ENCODE measurements around the gene ST3GAL3.

Gene ST3GAL3

GRCh38 chr1:43938383-43938782, 231.0 kb downstream of the ST3GAL3 start:
- peaks cover 37% of the 10 kb centered on the region for H3K4me1 ChIP-seq (ENCODE audit: control insufficient read depth, insufficient read depth, low read depth, low read length)
- no peaks in the 10 kb centered on the region for H3K9me3 ChIP-seq (ENCODE audit: control insufficient read depth, low read length)
- H4K8ac ChIP-seq (ENCODE audit: low read length), result no peak overlapping the region
- H3K9ac ChIP-seq (ENCODE audit: low read length), result no peak overlapping the region
- H3K14ac ChIP-seq (ENCODE audit: low read length in 2 of 2), result no peak overlapping the region
- H3K27ac ChIP-seq (ENCODE audit: low read length, poor library complexity, severe bottlenecking), result no peak overlapping the region
- no peak overlapping the region for H3K18ac ChIP-seq (ENCODE audit: low read depth in 1 of 2, low read length in 2 of 2)
- H3K36me3 ChIP-seq (ENCODE audit: control insufficient read depth in 1 of 2, insufficient read depth in 2 of 2, low read depth in 1 of 2, low read length in 2 of 2), result no peaks in the 10 kb centered on the region
- H3K4me3 ChIP-seq (ENCODE audit: insufficient read depth in 1 of 2, low read depth in 1 of 2, low read length in 2 of 2), result no peak overlapping the region
- no peak overlapping the region for H3K23ac ChIP-seq (ENCODE audit: low read length in 2 of 2)
- H3K4ac ChIP-seq (ENCODE audit: low read depth in 1 of 2, low read length in 2 of 2), result no peak overlapping the region
- H2BK15ac ChIP-seq (ENCODE audit: low read depth, poor library complexity, severe bottlenecking), result no peak overlapping the region
- no peak overlapping the region for H2BK12ac ChIP-seq (ENCODE audit: low read length in 2 of 2)
- DNase-seq, result no peak
- no peak overlapping the region for H2BK5ac ChIP-seq (ENCODE audit: low read depth, low read length, poor library complexity, severe bottlenecking)
- H4K91ac ChIP-seq (ENCODE audit: low read length), result no peak overlapping the region
- no peak overlapping the region for H2AK5ac ChIP-seq (ENCODE audit: low read length, severe bottlenecking)
- H2AFZ ChIP-seq (ENCODE audit: low read depth, low read length), result no peak overlapping the region
- H3K79me1 ChIP-seq (replicated peaks; ENCODE audit: low read length, poor library complexity, severe bottlenecking), result no peaks in the 10 kb centered on the region
- no peak overlapping the region for H3K4me2 ChIP-seq (ENCODE audit: low read length, poor library complexity, severe bottlenecking)
- H3K27me3 ChIP-seq (ENCODE audit: control insufficient read depth in 1 of 2, insufficient read depth in 1 of 2, low read length in 2 of 2), result peaks cover 13 to 56% of the 10 kb centered on the region in 2 experiments
- no peak overlapping the region for H2BK120ac ChIP-seq (ENCODE audit: low read depth, low read length)
- 80% methylated on average over 10 of the region's 10 CpGs for WGBS

GRCh38 chr1:43938892-43939587, 231.7 kb downstream of the ST3GAL3 start:
- H3K4me3 ChIP-seq (ENCODE audit: insufficient read depth in 1 of 2, low read depth in 1 of 2, low read length in 2 of 2), result no peak overlapping the region
- no peak overlapping the region for H2BK15ac ChIP-seq (ENCODE audit: low read depth, poor library complexity, severe bottlenecking)
- no peak overlapping the region for H4K8ac ChIP-seq (ENCODE audit: low read length)
- no peak overlapping the region for H2BK5ac ChIP-seq (ENCODE audit: low read depth, low read length, poor library complexity, severe bottlenecking)
- H3K79me1 ChIP-seq (replicated peaks; ENCODE audit: low read length, poor library complexity, severe bottlenecking), result no peaks in the 10 kb centered on the region
- no peaks in the 10 kb centered on the region for H3K36me3 ChIP-seq (ENCODE audit: control insufficient read depth in 1 of 2, insufficient read depth in 2 of 2, low read depth in 1 of 2, low read length in 2 of 2)
- no peak overlapping the region for H2BK120ac ChIP-seq (ENCODE audit: low read depth, low read length)
- no peak overlapping the region for H3K4ac ChIP-seq (ENCODE audit: low read depth in 1 of 2, low read length in 2 of 2)
- H3K9me3 ChIP-seq (ENCODE audit: control insufficient read depth, low read length), result no peaks in the 10 kb centered on the region
- no peak overlapping the region for H2BK12ac ChIP-seq (ENCODE audit: low read length in 2 of 2)
- peaks cover 31% of the 10 kb centered on the region for H3K4me1 ChIP-seq (ENCODE audit: control insufficient read depth, insufficient read depth, low read depth, low read length)
- no peak overlapping the region for H2AFZ ChIP-seq (ENCODE audit: low read depth, low read length)
- 77% methylated on average over 2 of the region's 3 CpGs for WGBS
- peaks cover 13 to 49% of the 10 kb centered on the region in 2 experiments for H3K27me3 ChIP-seq (ENCODE audit: control insufficient read depth in 1 of 2, insufficient read depth in 1 of 2, low read length in 2 of 2)
- no peak overlapping the region for H3K4me2 ChIP-seq (ENCODE audit: low read length, poor library complexity, severe bottlenecking)
- DNase-seq, result no peak
- H3K23ac ChIP-seq (ENCODE audit: low read length in 2 of 2), result no peak overlapping the region
- H3K18ac ChIP-seq (ENCODE audit: low read depth in 1 of 2, low read length in 2 of 2), result no peak overlapping the region
- H3K9ac ChIP-seq (ENCODE audit: low read length), result no peak overlapping the region
- H2AK5ac ChIP-seq (ENCODE audit: low read length, severe bottlenecking), result no peak overlapping the region
- H3K14ac ChIP-seq (ENCODE audit: low read length in 2 of 2), result no peak overlapping the region
- H3K27ac ChIP-seq (ENCODE audit: low read length, poor library complexity, severe bottlenecking), result no peak overlapping the region
- H4K91ac ChIP-seq (ENCODE audit: low read length), result no peak overlapping the region

- H3K23ac ChIP-seq (ENCODE audit: low read length in 2 of 2), result no peak overlapping the region
- H3K14ac ChIP-seq (ENCODE audit: low read length in 2 of 2), result no peak overlapping the region
- H2BK15ac ChIP-seq (ENCODE audit: low read depth, poor library complexity, severe bottlenecking), result no peak overlapping the region
- H3K79me1 ChIP-seq (replicated peaks; ENCODE audit: low read length, poor library complexity, severe bottlenecking), result peaks cover 5% of the 10 kb centered on the region
- H2AFZ ChIP-seq (ENCODE audit: low read depth, low read length), result no peak overlapping the region
- H3K4me1 ChIP-seq (ENCODE audit: control insufficient read depth, insufficient read depth, low read depth, low read length), result peaks cover 11% of the 10 kb centered on the region
- WGBS, result 97% methylated on average over 3 of the region's 3 CpGs
- no peak overlapping the region for H2BK5ac ChIP-seq (ENCODE audit: low read depth, low read length, poor library complexity, severe bottlenecking)
- no peak overlapping the region for H3K18ac ChIP-seq (ENCODE audit: low read depth in 1 of 2, low read length in 2 of 2)
- no peak overlapping the region for H2BK12ac ChIP-seq (ENCODE audit: low read length in 2 of 2)
- no peak overlapping the region for H3K4me2 ChIP-seq (ENCODE audit: low read length, poor library complexity, severe bottlenecking)
- no peak overlapping the region for H3K4ac ChIP-seq (ENCODE audit: low read depth in 1 of 2, low read length in 2 of 2)
- peaks cover 13 to 25% of the 10 kb centered on the region in 2 experiments for H3K27me3 ChIP-seq (ENCODE audit: control insufficient read depth in 1 of 2, insufficient read depth in 1 of 2, low read length in 2 of 2)
- H3K4me3 ChIP-seq (ENCODE audit: insufficient read depth in 1 of 2, low read depth in 1 of 2, low read length in 2 of 2), result no peak overlapping the region
- no peak overlapping the region for H4K91ac ChIP-seq (ENCODE audit: low read length)
- no peak overlapping the region for H4K8ac ChIP-seq (ENCODE audit: low read length)
- no peak overlapping the region for H2AK5ac ChIP-seq (ENCODE audit: low read length, severe bottlenecking)
- no peak overlapping the region for H3K27ac ChIP-seq (ENCODE audit: low read length, poor library complexity, severe bottlenecking)
- no peaks in the 10 kb centered on the region for H3K36me3 ChIP-seq (ENCODE audit: control insufficient read depth in 1 of 2, insufficient read depth in 2 of 2, low read depth in 1 of 2, low read length in 2 of 2)
- H2BK120ac ChIP-seq (ENCODE audit: low read depth, low read length), result no peak overlapping the region
- no peak for DNase-seq
- no peaks in the 10 kb centered on the region for H3K9me3 ChIP-seq (ENCODE audit: control insufficient read depth, low read length)
- no peak overlapping the region for H3K9ac ChIP-seq (ENCODE audit: low read length)
Observed at GRCh38 chr1:43942411-43942810, 235.1 kb downstream of the ST3GAL3 start.

- no peak overlapping the region for H3K4me2 ChIP-seq (ENCODE audit: low read length, poor library complexity, severe bottlenecking)
- no peak overlapping the region for H3K18ac ChIP-seq (ENCODE audit: low read depth in 1 of 2, low read length in 2 of 2)
- H2BK12ac ChIP-seq (ENCODE audit: low read length in 2 of 2), result no peak overlapping the region
- H3K9ac ChIP-seq (ENCODE audit: low read length), result no peak overlapping the region
- H2BK5ac ChIP-seq (ENCODE audit: low read depth, low read length, poor library complexity, severe bottlenecking), result no peak overlapping the region
- H3K36me3 ChIP-seq (ENCODE audit: control insufficient read depth in 1 of 2, insufficient read depth in 2 of 2, low read depth in 1 of 2, low read length in 2 of 2), result peaks cover 7% of the 10 kb centered on the region in 2 experiments
- H3K79me1 ChIP-seq (replicated peaks; ENCODE audit: low read length, poor library complexity, severe bottlenecking), result peaks cover 28% of the 10 kb centered on the region
- H3K9me3 ChIP-seq (ENCODE audit: control insufficient read depth, low read length), result no peaks in the 10 kb centered on the region
- H4K8ac ChIP-seq (ENCODE audit: low read length), result no peak overlapping the region
- no peak overlapping the region for H2BK15ac ChIP-seq (ENCODE audit: low read depth, poor library complexity, severe bottlenecking)
- peaks cover 28% of the 10 kb centered on the region for H3K4me1 ChIP-seq (ENCODE audit: control insufficient read depth, insufficient read depth, low read depth, low read length)
- no peak overlapping the region for H3K4ac ChIP-seq (ENCODE audit: low read depth in 1 of 2, low read length in 2 of 2)
- WGBS, result 96% methylated on average over 1 of the region's 1 CpG
- no peak overlapping the region for H4K91ac ChIP-seq (ENCODE audit: low read length)
- no peak overlapping the region for H3K4me3 ChIP-seq (ENCODE audit: insufficient read depth in 1 of 2, low read depth in 1 of 2, low read length in 2 of 2)
- no peak overlapping the region for H3K27ac ChIP-seq (ENCODE audit: low read length, poor library complexity, severe bottlenecking)
- no peak for DNase-seq
- no peak overlapping the region for H2AFZ ChIP-seq (ENCODE audit: low read depth, low read length)
- no peak overlapping the region for H2AK5ac ChIP-seq (ENCODE audit: low read length, severe bottlenecking)
- no peak overlapping the region for H3K23ac ChIP-seq (ENCODE audit: low read length in 2 of 2)
- H3K27me3 ChIP-seq (ENCODE audit: control insufficient read depth in 1 of 2, insufficient read depth in 1 of 2, low read length in 2 of 2), result peaks cover 3% of the 10 kb centered on the region in 2 experiments
- H3K14ac ChIP-seq (ENCODE audit: low read length in 2 of 2), result no peak overlapping the region
- H2BK120ac ChIP-seq (ENCODE audit: low read depth, low read length), result no peak overlapping the region
Observed at GRCh38 chr1:43944860-43945259, 237.5 kb downstream of the ST3GAL3 start.

Measured in mesenchymal stem cell (in vitro differentiated cells and primary cell).